Measurements from ENCODE around the gene HLCS. TPM values are rescaled to one million over a fixed set of nuclear protein-coding genes. Genes with fewer than 3 reads are reported as not detected.

The HLCS gene
- total RNA-seq, 6 experiments from 2014 or later = 12.6 to 19.1 (median 16.0) TPM

DNA sequence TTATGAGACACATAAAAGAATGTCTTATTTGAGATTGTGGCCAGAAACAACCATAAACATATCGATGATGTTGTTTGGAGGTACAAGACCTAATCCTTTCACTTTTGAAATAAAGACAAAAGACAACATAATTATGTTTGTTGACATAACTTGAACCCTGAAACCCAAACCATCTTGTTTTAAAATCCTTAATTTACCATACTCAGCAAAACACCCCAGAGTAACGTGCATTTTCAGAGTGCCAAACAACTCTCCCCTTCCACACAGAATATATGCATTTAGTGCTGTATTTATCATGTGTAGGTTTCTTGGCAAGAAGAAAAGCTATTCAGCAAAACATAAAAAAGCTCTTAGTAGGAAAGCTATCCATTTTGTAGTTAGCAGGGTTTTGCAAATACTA lies 250.1 kb downstream of the HLCS start:
- no peak for TF ChIP-seq POLR2A (IDR thresholded peaks at IDR 0.05)
- TF ChIP-seq, protein P1, sequence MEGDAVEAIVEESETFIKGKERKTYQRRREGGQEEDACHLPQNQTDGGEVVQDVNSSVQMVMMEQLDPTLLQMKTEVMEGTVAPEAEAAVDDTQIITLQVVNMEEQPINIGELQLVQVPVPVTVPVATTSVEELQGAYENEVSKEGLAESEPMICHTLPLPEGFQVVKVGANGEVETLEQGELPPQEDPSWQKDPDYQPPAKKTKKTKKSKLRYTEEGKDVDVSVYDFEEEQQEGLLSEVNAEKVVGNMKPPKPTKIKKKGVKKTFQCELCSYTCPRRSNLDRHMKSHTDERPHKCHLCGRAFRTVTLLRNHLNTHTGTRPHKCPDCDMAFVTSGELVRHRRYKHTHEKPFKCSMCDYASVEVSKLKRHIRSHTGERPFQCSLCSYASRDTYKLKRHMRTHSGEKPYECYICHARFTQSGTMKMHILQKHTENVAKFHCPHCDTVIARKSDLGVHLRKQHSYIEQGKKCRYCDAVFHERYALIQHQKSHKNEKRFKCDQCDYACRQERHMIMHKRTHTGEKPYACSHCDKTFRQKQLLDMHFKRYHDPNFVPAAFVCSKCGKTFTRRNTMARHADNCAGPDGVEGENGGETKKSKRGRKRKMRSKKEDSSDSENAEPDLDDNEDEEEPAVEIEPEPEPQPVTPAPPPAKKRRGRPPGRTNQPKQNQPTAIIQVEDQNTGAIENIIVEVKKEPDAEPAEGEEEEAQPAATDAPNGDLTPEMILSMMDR (IDR thresholded peaks at IDR 0.05) = no peak
- DNase-seq = no peak
- 61% methylated on average over 2 of the region's 2 CpGs for whole genome bisulfite sequencing (ENCODE audit: insufficient coverage, low coverage, low lambda C conversion rate, missing lambda C conversion rate)
- Histone ChIP-seq H3K9me3 (no peaks in the 10 kb centered on the region), H3K27ac (no peak overlapping the region), H3K4me1 (no peaks in the 10 kb centered on the region), H3K4me3 (no peak overlapping the region), H3K36me3 (no peaks in the 10 kb centered on the region), H3K27me3 (peaks cover 4 to 24% of the 10 kb centered on the region in 2 donors)
- ATAC-seq = no peak
- intact Hi-C loops (cut with DNase I) = no loop called here

DNA sequence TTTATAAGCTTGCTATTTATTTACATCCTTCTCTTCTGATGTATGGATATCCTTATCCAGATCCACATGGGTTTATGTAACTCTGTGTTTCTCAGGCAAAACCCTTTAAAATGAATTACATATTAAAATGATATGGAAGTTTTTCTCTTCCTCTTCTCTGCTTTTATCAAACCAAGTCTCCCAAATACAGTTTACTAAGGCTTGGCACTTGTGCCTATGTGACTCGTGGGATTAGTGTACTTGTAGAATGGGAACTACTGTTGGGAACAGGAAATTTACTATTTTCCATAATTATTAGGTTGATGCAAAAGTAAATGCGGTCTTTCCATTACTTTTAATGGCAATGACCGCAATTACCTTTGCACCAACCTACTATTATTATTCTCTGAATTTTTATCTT lies 252.7 kb downstream of the HLCS start:
- intact Hi-C loops (cut with DNase I) = no loop called here
- H3K27ac ChIP-seq = no peak overlapping the region
- TF ChIP-seq POLR2A (IDR thresholded peaks at IDR 0.05) = no peak
- TF ChIP-seq, protein P1 (IDR thresholded peaks at IDR 0.05) = no peak
- DNase-seq = no peak
- ATAC-seq = no peak
- no peaks in the 10 kb centered on the region for H3K36me3 ChIP-seq
- WGBS (ENCODE audit: insufficient coverage, low coverage, low lambda C conversion rate, missing lambda C conversion rate) = 47% methylated on average over 3 of the region's 3 CpGs
- H3K9me3 ChIP-seq = no peaks in the 10 kb centered on the region
- H3K27me3 ChIP-seq = peaks cover 16 to 50% of the 10 kb centered on the region in 2 donors
- no peak overlapping the region for H3K4me3 ChIP-seq
- peaks cover 0 to 17% (median under 1%) of the 10 kb centered on the region in 4 donors for H3K4me1 ChIP-seq

DNA sequence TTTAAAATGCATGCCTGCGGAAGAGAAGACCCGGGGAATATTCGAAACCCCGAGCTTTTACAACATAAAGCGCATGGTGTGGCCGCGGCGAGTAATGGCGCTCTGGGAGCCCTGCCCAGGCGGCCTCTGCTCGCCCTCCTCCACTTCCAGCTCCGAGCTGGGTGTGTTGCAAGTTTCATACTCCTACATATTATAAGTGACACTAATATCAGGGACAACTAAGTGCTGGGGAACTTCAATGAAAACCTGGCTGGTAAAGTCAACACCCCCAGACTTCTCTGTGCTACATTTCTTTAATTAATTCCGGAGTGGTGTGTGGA lies 255.8 kb downstream of the HLCS start:
- H3K4me1 ChIP-seq = peaks cover 0 to 25% (median 3%) of the 10 kb centered on the region in 4 donors
- WGBS (ENCODE audit: insufficient coverage, low coverage, low lambda C conversion rate, missing lambda C conversion rate) = 7% methylated on average over 12 of the region's 13 CpGs
- no peaks in the 10 kb centered on the region for H3K36me3 ChIP-seq
- TF ChIP-seq, protein P1 (IDR thresholded peaks at IDR 0.05) = no peak
- no peak for TF ChIP-seq POLR2A (IDR thresholded peaks at IDR 0.05)
- intact Hi-C loops (cut with DNase I) = no loop called here
- no peak overlapping the region for H3K4me3 ChIP-seq
- ATAC-seq (peak in 2 of 4 donors; percentile 29 to 38), DNase-seq (peak in 1 of 3 donors; percentile 26)
- no peaks in the 10 kb centered on the region for H3K9me3 ChIP-seq
- H3K27ac ChIP-seq = no peak overlapping the region
- H3K27me3 ChIP-seq = peaks cover 18 to 74% of the 10 kb centered on the region in 2 donors

DNA sequence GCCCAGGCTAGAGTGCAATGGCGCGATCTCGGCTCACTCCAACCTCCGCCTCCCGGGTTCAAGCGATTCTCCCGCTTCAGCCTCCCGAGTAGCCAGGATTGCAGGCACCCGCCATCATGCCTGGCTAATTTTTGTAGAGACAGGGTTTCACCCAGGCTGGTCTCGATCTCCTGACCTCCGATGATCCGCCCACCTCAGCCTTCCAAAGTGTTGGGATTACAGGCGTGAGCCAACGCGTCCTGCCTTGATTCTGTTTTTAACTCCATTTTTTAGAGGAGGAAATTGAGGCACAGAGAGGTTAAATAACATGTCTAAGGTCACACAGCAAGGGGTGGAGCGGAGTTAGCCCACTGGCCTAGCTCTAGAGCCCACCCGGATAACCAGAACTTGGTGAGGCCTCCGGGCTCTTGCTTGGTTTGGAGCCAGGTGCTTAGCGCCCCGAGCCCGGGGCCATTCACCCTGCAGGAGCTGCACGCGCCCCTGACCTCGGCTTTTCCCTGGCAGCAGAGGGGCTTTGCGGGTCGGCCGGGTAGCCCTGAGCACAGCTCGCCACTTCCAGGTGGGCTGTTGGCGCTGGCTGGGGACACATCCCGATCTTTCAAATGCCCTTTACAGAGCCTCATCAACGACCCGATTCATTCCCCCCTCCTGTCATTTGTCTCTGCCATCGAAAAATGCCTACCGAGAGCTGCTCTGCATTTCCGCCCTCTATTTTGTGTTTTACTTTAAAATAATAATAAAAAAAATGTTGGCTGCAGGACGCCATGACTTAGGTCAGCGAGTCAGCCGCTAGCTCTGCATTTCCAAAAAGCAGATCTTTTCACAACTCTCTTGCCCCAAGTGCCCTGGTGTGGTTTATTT lies 256.4 kb downstream of the HLCS start:
- WGBS (ENCODE audit: insufficient coverage, low coverage, low lambda C conversion rate, missing lambda C conversion rate) = 9% methylated on average over 25 of the region's 38 CpGs
- no peaks in the 10 kb centered on the region for H3K36me3 ChIP-seq
- H3K27ac ChIP-seq = no peak overlapping the region
- no peak overlapping the region for H3K4me3 ChIP-seq
- TF ChIP-seq, protein P1 (IDR thresholded peaks at IDR 0.05) = no peak
- no peak for TF ChIP-seq POLR2A (IDR thresholded peaks at IDR 0.05)
- peak in 2 of 3 donors; percentile 28 to 34 for DNase-seq
- H3K27me3 ChIP-seq = peaks cover 22 to 78% of the 10 kb centered on the region in 2 donors
- intact Hi-C loops (cut with DNase I) = no loop called here
- ATAC-seq = no peak
- peaks cover 0 to 28% (median 3%) of the 10 kb centered on the region in 4 donors for H3K4me1 ChIP-seq
- H3K9me3 ChIP-seq = no peaks in the 10 kb centered on the region

Data from right lobe of liver (tissue), 6 donors.